GM12878 (cell line): Measurements from ENCODE around the gene SYTL2.

Source experiments
- CTCF ChIP-seq, 3 experiments: IDR thresholded peaks in 2 of 3; conservative IDR thresholded peaks in 1 of 3; 2 replicates each; pipeline ENCODE4 v1.5.1; 2011; ENCODE audit warnings: low read depth in 3 of 3, low read length in 3 of 3, mild to moderate bottlenecking in 3 of 3, control low read depth in 2 of 3, moderate library complexity in 2 of 3, inconsistent platforms in 1 of 3, mixed read lengths in 1 of 3; ENCODE audit not compliant: control insufficient read depth in 2 of 3, insufficient read depth in 1 of 3; ENCODE audit errors: extremely low read depth in 1 of 3
- JUND ChIP-seq: IDR thresholded peaks from 2 replicates; pipeline ENCODE4 v1.6.1; 2012; ENCODE audit warnings: low read depth, mild to moderate bottlenecking, low read length, improper control_type of control experiment, moderate library complexity
- MXI1 ChIP-seq: fragments of 150-350 bp; IDR thresholded peaks from 2 replicates; pipeline ENCODE4 v1.6.1; 2011; ENCODE audit warnings: low read depth, mild to moderate bottlenecking, inconsistent platforms, low read length, improper control_type of control experiment
- NFYB ChIP-seq: IDR thresholded peaks from 2 replicates; pipeline ENCODE4 v1.6.1; 2011; ENCODE audit warnings: low read depth, mild to moderate bottlenecking, low read length, improper control_type of control experiment, moderate library complexity; ENCODE audit not compliant: insufficient read depth
- RAD21 ChIP-seq: IDR thresholded peaks from 2 replicates; pipeline ENCODE4 v1.6.1; 2011; ENCODE audit warnings: mild to moderate bottlenecking, low read depth, low read length, moderate library complexity; ENCODE audit not compliant: insufficient read depth
- USF2 ChIP-seq: IDR thresholded peaks from 2 replicates; pipeline ENCODE4 v1.6.1; 2011; ENCODE audit warnings: low read depth, low read length, improper control_type of control experiment, borderline replicate concordance
- ZBTB40 ChIP-seq: fragments of 450-650 bp; IDR thresholded peaks from 2 replicates; pipeline ENCODE4 v1.6.1; 2016; ENCODE audit warnings: mild to moderate bottlenecking, moderate library complexity, borderline replicate concordance

- TF ChIP-seq JUND (no peak), RAD21 (no peak), USF2 (no peak), CTCF (IDR thresholded peaks at IDR 0.05 in 2 of 3, conservative IDR thresholded peaks at IDR 0.05 in 1 of 3; ENCODE audit: control insufficient read depth in 2 of 3, extremely low read depth in 1 of 3, insufficient read depth in 1 of 3, low read depth in 3 of 3, low read length in 3 of 3) (no peak), NFYB (no peak), MXI1 (no peak), ZBTB40 (no peak)
These were observed 36.5 kb upstream of the SYTL2 start for GRCh38 chr11:85847436-85847835.
